ENCODE measurements around the gene USP17L30. TPM values are rescaled to one million over a fixed set of nuclear protein-coding genes. Genes with fewer than 3 reads are reported as not detected.
"Not testable (repeated sequence)": the region's sequence is repeated elsewhere in the genome, so short reads cannot be mapped to it uniquely, and the experiment has no call there.

USP17L30 gene
- total and polyA plus RNA-seq, 4 donors: not detected

DNA sequence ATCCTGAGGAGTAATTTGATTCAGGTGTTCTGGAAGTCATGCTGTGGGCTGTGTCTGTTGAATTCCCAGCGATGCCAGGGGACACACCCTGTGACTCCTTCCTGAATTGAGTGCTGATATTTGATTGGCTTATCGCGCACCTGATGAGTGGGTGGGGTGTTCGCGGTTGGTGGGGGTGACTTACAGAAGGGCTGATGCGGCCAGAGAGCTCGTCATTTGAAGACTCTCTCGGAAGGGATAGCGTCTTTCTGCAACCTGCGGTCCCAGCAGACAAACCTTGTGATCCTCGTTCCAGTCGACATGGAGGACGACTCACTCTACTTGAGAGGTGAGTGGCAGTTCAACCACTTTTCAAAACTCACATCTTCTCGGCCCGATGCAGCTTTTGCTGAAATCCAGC, 14.3 kb upstream of the USP17L30 start, which contains the start of gene USP17L28:
Gene USP17L28, plus strand, starts transcription at position 301 of the 400 bp plus-strand sequence. Its CDS starts 0 bp downstream, at position 301.
- WGBS, 2 donors: no CpG with 5 or more reads among the region's 15 CpGs
- H3K27me3 ChIP-seq (ENCODE audit: control insufficient read depth in 3 of 3, insufficient read depth in 3 of 3, low read length in 2 of 3); H3K27ac ChIP-seq (ENCODE audit: low read depth in 1 of 2, low read length in 1 of 2); DNase-seq; H3K9me3 ChIP-seq (ENCODE audit: control insufficient read depth in 4 of 4, insufficient read depth in 3 of 4, low read length in 3 of 4); ATAC-seq (ENCODE audit: insufficient read depth, low FRiP score); H3K4me3 ChIP-seq; H3K9ac ChIP-seq (ENCODE audit: insufficient read depth in 1 of 2, low read length in 2 of 2); H3K36me3 ChIP-seq (ENCODE audit: control insufficient read depth in 4 of 4, insufficient read depth in 4 of 4, low read length in 4 of 4); H3K4me1 ChIP-seq (ENCODE audit: control insufficient read depth in 5 of 5, insufficient read depth in 5 of 5, low read length in 5 of 5): not testable (repeated sequence)

- not testable (repeated sequence) for H3K4me1 ChIP-seq (ENCODE audit: control insufficient read depth in 5 of 5, insufficient read depth in 5 of 5, low read length in 5 of 5); H3K36me3 ChIP-seq (ENCODE audit: control insufficient read depth in 4 of 4, insufficient read depth in 4 of 4, low read length in 4 of 4); H3K27me3 ChIP-seq (ENCODE audit: control insufficient read depth in 3 of 3, insufficient read depth in 3 of 3, low read length in 2 of 3); H3K9ac ChIP-seq (ENCODE audit: insufficient read depth in 1 of 2, low read length in 2 of 2); ATAC-seq (ENCODE audit: insufficient read depth, low FRiP score); H3K4me3 ChIP-seq; H3K9me3 ChIP-seq (ENCODE audit: control insufficient read depth in 4 of 4, insufficient read depth in 3 of 4, low read length in 3 of 4); H3K27ac ChIP-seq (ENCODE audit: low read depth in 1 of 2, low read length in 1 of 2); DNase-seq
- 96% methylated on average over 12 of the region's 18 CpGs; no CpG with 5 or more reads in 1 of the 2 donors for WGBS, 2 donors
These were observed 12.1 kb upstream of the USP17L30 start for GRCh38 chr4:9350866-9351265.

DNA sequence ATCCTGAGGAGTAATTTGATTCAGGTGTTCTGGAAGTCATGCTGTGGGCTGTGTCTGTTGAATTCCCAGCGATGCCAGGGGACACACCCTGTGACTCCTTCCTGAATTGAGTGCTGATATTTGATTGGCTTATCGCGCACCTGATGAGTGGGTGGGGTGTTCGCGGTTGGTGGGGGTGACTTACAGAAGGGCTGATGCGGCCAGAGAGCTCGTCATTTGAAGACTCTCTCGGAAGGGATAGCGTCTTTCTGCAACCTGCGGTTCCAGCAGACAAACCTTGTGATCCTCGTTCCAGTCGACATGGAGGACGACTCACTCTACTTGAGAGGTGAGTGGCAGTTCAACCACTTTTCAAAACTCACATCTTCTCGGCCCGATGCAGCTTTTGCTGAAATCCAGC, 9.6 kb upstream of the USP17L30 start, which contains the start of gene USP17L29:
Gene USP17L29, plus strand, starts transcription at position 301 of the 400 bp plus-strand sequence. Its CDS starts 0 bp downstream, at position 301.
- not testable (repeated sequence) for H3K36me3 ChIP-seq (ENCODE audit: control insufficient read depth in 4 of 4, insufficient read depth in 4 of 4, low read length in 4 of 4); ATAC-seq (ENCODE audit: insufficient read depth, low FRiP score); H3K9ac ChIP-seq (ENCODE audit: insufficient read depth in 1 of 2, low read length in 2 of 2); H3K9me3 ChIP-seq (ENCODE audit: control insufficient read depth in 4 of 4, insufficient read depth in 3 of 4, low read length in 3 of 4); H3K27ac ChIP-seq (ENCODE audit: low read depth in 1 of 2, low read length in 1 of 2); DNase-seq; H3K4me3 ChIP-seq; H3K4me1 ChIP-seq (ENCODE audit: control insufficient read depth in 5 of 5, insufficient read depth in 5 of 5, low read length in 5 of 5); H3K27me3 ChIP-seq (ENCODE audit: control insufficient read depth in 3 of 3, insufficient read depth in 3 of 3, low read length in 2 of 3)
- no CpG with 5 or more reads among the region's 15 CpGs for WGBS, 2 donors

DNA sequence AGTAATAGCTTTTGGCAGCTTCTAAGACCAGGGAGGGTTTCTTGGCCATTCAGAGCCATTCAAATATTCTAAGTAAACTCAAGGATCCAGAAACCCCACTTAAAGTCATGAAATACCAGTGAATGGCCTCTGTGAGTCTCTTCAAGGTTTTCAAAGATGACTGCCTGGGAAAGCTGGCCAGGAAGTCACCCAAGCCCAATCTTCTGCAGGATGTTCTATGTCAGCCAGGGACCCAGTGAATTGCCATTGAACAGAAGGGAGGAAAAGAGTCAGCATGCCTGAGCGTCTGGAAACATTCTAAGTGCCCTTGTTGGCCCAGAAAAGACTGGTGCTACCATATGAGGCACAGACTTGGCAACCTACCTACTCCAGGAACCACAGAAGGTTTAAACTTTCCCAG, 17.0 kb downstream of the USP17L30 start:
- WGBS, 2 donors: 21 to 39% methylated on average over 1 of the region's 1 CpG
- H3K9ac ChIP-seq (ENCODE audit: insufficient read depth in 1 of 2, low read length in 2 of 2); H3K36me3 ChIP-seq (ENCODE audit: control insufficient read depth in 4 of 4, insufficient read depth in 4 of 4, low read length in 4 of 4); DNase-seq; H3K27me3 ChIP-seq (ENCODE audit: control insufficient read depth in 3 of 3, insufficient read depth in 3 of 3, low read length in 2 of 3); H3K4me3 ChIP-seq; H3K9me3 ChIP-seq (ENCODE audit: control insufficient read depth in 4 of 4, insufficient read depth in 3 of 4, low read length in 3 of 4); H3K4me1 ChIP-seq (ENCODE audit: control insufficient read depth in 5 of 5, insufficient read depth in 5 of 5, low read length in 5 of 5); ATAC-seq (ENCODE audit: insufficient read depth, low FRiP score); H3K27ac ChIP-seq (ENCODE audit: low read depth in 1 of 2, low read length in 1 of 2): not testable (repeated sequence)

- not testable (repeated sequence) for H3K4me3 ChIP-seq; H3K9me3 ChIP-seq (ENCODE audit: control insufficient read depth in 4 of 4, insufficient read depth in 3 of 4, low read length in 3 of 4); H3K4me1 ChIP-seq (ENCODE audit: control insufficient read depth in 5 of 5, insufficient read depth in 5 of 5, low read length in 5 of 5); H3K9ac ChIP-seq (ENCODE audit: insufficient read depth in 1 of 2, low read length in 2 of 2); H3K27me3 ChIP-seq (ENCODE audit: control insufficient read depth in 3 of 3, insufficient read depth in 3 of 3, low read length in 2 of 3); ATAC-seq (ENCODE audit: insufficient read depth, low FRiP score); H3K36me3 ChIP-seq (ENCODE audit: control insufficient read depth in 4 of 4, insufficient read depth in 4 of 4, low read length in 4 of 4); H3K27ac ChIP-seq (ENCODE audit: low read depth in 1 of 2, low read length in 1 of 2)
- WGBS, 2 donors: 29 to 32% methylated on average over 29 to 36 of the region's 36 CpGs
- peak; percentile 6 to 15 (median 13) for DNase-seq
These were observed 18.1 kb downstream of the USP17L30 start for GRCh38 chr4:9381012-9381534.

DNA sequence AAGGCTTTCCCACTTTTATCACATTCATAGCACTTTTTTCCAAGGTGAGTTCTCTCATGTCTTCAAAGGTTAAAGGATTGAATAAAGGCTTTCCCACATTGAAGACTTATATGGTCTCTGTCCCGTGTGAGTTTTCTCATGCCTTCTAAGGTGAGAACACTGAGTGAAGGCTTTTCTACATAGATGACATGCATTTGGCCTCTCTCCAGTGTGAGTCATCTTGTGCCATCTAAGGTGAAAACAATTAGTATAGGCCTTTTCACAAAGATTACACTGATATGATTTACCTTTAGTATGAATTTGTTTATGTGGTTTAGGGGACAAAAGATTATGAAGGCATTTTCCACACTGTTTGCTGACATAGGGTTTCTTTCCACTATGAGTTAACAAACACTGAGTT, 21.2 kb downstream of the USP17L30 start:
- H3K9ac ChIP-seq (ENCODE audit: insufficient read depth in 1 of 2, low read length in 2 of 2): no peak overlapping the region
- no peaks in the 10 kb centered on the region for H3K36me3 ChIP-seq (ENCODE audit: control insufficient read depth in 4 of 4, insufficient read depth in 4 of 4, low read length in 4 of 4)
- 91 to 93% methylated on average over 1 of the region's 1 CpG for WGBS, 2 donors

DNA sequence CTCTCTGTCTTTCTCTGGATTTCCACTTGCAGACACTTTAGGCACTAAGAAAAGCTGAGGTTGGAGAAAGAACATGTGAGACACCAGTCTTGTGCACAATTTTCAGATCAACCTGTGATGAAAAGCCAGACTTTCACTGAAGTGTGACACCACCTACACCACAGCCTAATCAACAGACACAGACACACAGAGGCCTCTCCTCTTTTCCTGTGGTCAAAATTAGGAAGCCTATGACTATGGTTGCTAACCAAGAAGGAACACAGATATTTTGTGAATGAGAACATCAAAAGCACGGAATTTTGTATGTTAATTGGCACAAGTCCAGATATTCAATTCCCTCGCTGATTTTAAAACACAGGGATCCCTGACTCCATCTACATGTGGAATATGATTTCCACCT, 26.1 kb downstream of the USP17L30 start:
- H3K27ac ChIP-seq (ENCODE audit: low read depth in 1 of 2, low read length in 1 of 2); ATAC-seq (ENCODE audit: insufficient read depth, low FRiP score); H3K27me3 ChIP-seq (ENCODE audit: control insufficient read depth in 3 of 3, insufficient read depth in 3 of 3, low read length in 2 of 3); H3K4me1 ChIP-seq (ENCODE audit: control insufficient read depth in 5 of 5, insufficient read depth in 5 of 5, low read length in 5 of 5); H3K9ac ChIP-seq (ENCODE audit: insufficient read depth in 1 of 2, low read length in 2 of 2); H3K9me3 ChIP-seq (ENCODE audit: control insufficient read depth in 4 of 4, insufficient read depth in 3 of 4, low read length in 3 of 4); H3K36me3 ChIP-seq (ENCODE audit: control insufficient read depth in 4 of 4, insufficient read depth in 4 of 4, low read length in 4 of 4); H3K4me3 ChIP-seq; DNase-seq: not testable (repeated sequence)
- WGBS, 2 donors: 19 to 23% methylated on average over 2 of the region's 2 CpGs

More for the DNA sequence above, 21.2 kb downstream of the USP17L30 start:
- H3K27me3 ChIP-seq (ENCODE audit: control insufficient read depth in 3 of 3, insufficient read depth in 3 of 3, low read length in 2 of 3): no peaks in the 10 kb centered on the region
- H3K4me3 ChIP-seq: no peak overlapping the region
- DNase-seq (no peak), ATAC-seq (ENCODE audit: insufficient read depth, low FRiP score) (no peak)
- H3K9me3 ChIP-seq (ENCODE audit: control insufficient read depth in 4 of 4, insufficient read depth in 3 of 4, low read length in 3 of 4): no peaks in the 10 kb centered on the region
- TF ChIP-seq, protein P1, sequence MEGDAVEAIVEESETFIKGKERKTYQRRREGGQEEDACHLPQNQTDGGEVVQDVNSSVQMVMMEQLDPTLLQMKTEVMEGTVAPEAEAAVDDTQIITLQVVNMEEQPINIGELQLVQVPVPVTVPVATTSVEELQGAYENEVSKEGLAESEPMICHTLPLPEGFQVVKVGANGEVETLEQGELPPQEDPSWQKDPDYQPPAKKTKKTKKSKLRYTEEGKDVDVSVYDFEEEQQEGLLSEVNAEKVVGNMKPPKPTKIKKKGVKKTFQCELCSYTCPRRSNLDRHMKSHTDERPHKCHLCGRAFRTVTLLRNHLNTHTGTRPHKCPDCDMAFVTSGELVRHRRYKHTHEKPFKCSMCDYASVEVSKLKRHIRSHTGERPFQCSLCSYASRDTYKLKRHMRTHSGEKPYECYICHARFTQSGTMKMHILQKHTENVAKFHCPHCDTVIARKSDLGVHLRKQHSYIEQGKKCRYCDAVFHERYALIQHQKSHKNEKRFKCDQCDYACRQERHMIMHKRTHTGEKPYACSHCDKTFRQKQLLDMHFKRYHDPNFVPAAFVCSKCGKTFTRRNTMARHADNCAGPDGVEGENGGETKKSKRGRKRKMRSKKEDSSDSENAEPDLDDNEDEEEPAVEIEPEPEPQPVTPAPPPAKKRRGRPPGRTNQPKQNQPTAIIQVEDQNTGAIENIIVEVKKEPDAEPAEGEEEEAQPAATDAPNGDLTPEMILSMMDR (IDR thresholded peaks at IDR 0.05; ENCODE audit: control extremely low read depth, extremely low read depth): no peak
- H3K27ac ChIP-seq (ENCODE audit: low read depth in 1 of 2, low read length in 1 of 2): no peak overlapping the region
- peaks cover 0 to 2% (median 0%) of the 10 kb centered on the region in 5 donors for H3K4me1 ChIP-seq (ENCODE audit: control insufficient read depth in 5 of 5, insufficient read depth in 5 of 5, low read length in 5 of 5)
